ENCODE measurements around the gene TMEM225.
"Not testable (repeated sequence)": the region's sequence is repeated elsewhere in the genome, so short reads cannot be mapped to it uniquely, and the experiment has no call there.

The TMEM225 gene, protein sequence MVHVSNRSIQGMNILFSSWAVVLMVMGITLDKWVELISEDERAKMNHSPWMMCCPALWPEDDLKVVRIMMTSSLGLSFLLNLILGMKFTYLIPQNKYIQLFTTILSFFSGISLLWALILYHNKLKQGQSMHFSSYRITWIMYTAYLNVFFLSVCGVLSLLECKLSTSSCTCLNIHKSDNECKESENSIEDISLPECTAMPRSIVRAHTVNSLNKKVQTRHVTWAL

DNA sequence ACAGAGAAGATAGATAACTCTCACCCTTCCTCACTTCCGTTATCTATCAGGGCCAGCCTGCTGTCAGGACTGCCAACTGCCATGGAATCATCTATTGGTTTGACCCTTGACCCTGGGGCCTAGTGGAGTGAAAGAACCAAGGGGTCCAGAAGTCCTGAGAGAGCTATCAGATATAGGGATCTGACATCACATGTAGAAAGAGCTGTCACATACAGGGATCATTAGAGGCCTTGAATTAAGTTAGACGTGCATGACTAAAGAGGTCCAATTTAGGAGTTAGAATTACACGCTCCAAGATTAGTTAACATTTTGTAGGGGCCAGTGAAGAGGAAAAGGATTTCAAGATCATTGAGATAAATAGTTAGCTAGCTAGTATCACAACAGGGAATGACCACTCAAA lies at the start of gene TMEM225:
TMEM225 (minus strand) TSS at position 101 of the 400 bp plus-strand sequence. CDS start 245 bp downstream, outside the sequence.
- DNase-seq: no peak

DNA sequence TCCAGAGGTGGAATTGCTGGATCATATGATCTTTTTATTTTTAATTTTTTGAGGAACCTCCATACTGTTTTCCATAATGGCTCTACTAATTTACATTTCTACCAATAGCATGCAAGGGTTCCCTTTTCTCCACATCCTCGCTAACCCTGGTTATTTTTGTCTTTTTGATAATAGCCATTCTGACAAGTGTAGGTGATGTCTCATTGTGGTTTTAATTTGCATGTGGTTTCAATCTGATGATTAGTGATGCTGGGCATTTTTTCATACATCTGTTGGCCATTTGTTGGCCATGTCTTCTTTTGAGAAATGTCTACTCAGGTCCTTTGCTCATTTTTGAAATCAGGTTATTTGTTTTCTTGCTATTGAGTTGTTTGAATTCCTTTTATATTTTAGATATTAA lies 38.6 kb upstream of the TMEM225 start:
- no peak for DNase-seq

DNA sequence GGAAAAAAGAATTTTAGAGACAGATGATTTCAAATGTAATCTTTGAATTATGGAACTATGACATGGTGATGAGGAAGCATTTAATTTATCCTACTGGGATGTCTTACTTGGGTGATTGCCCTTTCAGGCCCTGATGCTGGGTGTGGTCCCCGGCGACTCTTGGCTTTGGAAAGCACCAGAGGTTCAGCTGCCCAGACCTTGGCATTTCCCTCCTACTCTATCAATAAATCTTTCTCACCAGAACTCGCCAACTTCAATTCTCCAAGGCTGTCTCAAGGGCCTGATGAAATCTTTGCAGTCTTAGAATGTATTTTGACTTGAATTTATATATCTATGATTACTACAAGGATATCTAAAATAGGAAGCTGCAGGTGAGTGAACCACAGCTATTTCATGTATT lies 35.5 kb upstream of the TMEM225 start:
- DNase-seq: no peak

- no peak for DNase-seq
Measured at GRCh38 chr11:123905826-123906225, 20.4 kb upstream of the TMEM225 start.

DNA sequence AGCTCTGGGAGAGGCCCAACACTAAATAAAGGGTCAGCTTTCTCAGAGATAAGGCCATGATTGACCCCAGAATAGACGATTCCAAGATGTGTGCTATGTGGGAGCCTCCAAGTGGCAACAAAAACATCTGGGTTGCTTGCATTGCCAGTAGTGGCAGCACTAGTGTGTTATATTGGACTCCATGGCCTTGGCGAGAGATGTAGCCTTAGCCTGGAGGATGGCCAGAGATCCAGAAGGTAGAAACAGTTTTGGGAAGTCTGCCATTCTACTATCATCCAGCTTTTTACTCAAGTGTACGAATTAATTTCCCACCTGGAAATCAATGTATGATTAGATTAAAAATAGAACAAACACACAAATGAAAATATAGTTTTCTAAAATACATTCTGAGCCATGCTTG lies 19.5 kb upstream of the TMEM225 start:
- DNase-seq: no peak

- DNase-seq: no peak
Measured at GRCh38 chr11:123903932-123904331, 18.5 kb upstream of the TMEM225 start.

GRCh38 chr11:123901867-123902266 lies 16.4 kb upstream of the TMEM225 start, which contains the start of gene OR8D4:
Gene OR8D4, plus strand, starts transcription at chr11:123902167. Its CDS starts 4,265 bp downstream, at chr11:123906432.
- no peak for DNase-seq

DNA sequence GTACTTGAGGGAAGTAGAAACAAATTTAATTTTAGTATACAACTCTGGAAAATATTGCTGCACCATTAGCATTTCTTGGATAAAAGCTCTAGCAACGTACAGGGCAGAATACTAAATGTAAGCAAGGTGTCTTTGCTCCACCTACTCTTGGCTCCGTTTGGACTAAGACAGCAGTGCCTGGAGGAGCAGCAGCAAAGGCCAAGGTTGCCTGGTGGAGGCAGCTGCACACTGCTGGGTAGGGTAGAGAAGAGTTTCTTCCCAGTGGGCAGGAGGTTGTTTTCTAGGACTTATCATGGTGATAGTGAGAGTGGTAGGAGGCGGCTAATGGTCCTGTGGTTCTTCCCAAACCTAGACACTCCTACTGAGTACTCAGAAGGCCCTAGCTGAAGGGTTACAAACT lies 14.3 kb upstream of the TMEM225 start:
- DNase-seq: no peak

DNA sequence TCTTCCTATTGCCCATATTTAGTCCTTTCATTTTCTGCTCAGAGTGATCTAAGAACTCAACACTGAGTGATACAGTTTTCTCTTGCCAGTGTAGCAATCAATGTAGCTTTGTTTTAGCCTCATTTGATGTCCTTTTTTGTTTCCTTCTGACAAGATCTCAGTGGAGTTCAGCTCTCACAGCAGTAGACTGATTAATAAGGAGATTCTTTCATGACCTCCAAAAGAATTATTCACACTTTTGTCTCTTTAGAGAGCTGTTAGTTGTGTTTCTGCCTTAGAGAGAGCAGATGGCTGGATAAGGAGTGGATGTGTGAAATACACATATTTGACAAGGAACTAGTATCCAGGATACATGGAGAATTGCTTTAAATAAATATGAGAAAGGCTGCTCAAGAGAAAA lies 6.6 kb upstream of the TMEM225 start:
- DNase-seq: no peak

DNA sequence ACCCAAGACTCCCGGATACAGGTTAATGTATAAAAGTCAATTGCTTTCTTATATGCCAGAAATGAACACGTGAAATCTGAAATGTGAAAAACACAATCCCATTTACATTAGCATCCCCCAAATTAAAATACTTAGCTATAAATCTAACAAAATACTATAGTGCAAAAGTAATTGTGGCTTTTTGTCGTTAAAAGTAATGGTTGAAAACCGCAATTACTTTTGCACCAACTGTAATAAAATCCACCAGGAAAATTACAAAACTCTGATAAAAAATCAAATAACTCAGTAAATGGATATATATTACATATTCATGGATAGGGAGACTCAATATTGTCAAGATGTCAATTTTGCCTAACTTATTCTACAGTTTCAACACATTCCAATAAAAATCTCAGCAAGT lies 4.6 kb downstream of the TMEM225 start:
- DNase-seq: no peak

DNA sequence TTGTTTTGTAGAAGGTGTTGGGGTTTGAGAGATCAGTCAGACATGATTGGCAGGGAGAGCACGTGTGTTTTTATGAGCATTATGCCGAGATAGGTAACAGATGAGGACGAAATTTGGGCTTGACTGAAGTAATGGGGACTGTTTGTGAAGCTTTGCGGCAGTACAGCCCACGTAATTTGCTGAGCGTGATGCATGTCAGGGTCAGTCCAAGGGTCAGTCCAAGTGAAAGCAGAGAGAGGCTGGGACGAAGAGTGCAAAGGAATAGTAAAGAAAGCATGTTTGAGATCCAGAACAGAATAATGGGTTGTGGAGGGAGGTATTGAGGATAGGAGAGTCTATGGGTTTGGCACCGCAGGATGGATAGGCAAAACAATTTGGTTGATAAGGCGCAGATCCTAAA lies 17.7 kb downstream of the TMEM225 start:
- not testable (repeated sequence) for DNase-seq

- DNase-seq: not testable (repeated sequence)
Measured at GRCh38 chr11:123865293-123865692, 20.2 kb downstream of the TMEM225 start.

GRCh38 chr11:123859731-123860130 lies 25.7 kb downstream of the TMEM225 start:
- no peak for DNase-seq

DNA sequence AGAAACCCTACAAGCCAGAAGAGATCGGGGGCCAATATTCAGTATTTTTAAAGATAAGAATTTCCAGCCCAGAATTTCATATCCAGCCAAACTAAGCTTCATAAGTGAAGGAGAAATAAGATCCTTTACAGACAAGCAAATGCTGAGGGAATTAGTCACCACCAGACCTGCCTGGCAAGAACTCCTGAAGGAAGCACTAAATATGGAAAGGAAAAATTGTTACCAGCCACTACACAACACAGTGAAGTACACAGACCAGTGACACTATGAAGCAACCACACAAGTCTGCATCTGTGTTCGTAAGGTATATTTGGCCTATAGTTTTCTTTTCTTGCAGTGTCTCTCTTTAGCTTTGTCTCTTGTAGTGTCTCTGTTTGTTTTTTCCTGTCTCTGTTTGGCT lies 29.0 kb downstream of the TMEM225 start:
- no peak for DNase-seq

- no peak for DNase-seq
Measured at GRCh38 chr11:123853038-123853437, 32.4 kb downstream of the TMEM225 start.

DNA sequence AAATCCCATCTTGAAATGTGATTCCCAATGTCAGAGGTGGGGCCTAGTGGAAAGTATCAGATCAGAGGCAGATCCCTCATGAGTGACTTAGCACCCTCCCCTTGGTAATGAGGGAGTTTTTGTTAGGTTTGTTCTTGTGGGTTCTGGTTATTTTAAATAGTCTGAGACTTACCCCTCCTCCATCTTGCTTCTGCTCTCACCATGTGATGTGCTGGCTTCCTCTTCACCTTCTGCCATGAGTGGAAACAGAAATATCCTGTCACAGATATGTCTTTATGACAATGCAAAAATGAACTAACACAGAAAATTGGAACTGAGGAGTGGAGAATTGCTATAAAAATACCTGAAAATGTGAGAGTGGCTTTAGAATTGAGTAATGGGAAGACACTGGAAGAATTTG lies 33.1 kb downstream of the TMEM225 start:
- no peak for DNase-seq

DNA sequence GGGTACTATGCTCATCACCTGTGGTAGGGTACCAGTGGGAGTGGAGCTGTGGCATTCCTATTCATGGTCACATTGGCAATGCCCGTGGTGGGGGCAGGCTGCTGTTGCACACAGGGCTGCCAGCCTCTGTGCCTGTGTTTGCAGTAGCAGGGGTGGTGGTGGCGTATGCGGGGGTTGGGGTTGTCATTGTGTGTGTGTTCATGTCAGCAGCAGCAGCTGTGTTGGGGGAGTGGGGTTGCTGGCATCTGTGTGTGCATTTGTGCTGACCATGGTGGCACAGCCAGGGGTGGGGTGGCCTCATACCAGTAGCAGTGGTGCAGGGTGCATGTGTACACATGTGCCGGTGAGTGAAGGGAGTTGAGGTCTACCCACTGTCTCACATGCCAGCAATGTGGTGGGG lies 34.4 kb downstream of the TMEM225 start:
- no peak for DNase-seq

- DNase-seq: no peak
Measured at GRCh38 chr11:123841174-123841573, 44.3 kb downstream of the TMEM225 start.

DNA sequence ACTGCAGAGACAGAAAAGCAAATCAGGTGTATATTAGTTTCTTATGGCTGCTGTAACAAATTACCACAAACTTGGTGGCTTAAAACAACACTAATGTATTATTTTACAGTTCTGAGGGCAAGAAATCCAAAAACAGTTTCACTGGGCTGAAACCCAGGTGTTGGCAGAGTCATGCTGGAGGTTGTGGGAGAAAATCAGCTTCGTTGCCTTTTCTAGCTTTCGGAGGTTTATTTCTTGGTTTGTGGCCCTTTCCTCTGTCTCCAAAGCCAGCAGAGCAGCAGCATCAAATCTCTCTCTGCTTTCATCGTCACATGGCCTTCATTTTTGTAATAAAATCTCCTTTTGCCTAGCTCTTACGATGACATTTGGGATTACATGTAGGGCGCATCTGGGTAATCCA lies 46.3 kb downstream of the TMEM225 start:
- DNase-seq: no peak

DNA sequence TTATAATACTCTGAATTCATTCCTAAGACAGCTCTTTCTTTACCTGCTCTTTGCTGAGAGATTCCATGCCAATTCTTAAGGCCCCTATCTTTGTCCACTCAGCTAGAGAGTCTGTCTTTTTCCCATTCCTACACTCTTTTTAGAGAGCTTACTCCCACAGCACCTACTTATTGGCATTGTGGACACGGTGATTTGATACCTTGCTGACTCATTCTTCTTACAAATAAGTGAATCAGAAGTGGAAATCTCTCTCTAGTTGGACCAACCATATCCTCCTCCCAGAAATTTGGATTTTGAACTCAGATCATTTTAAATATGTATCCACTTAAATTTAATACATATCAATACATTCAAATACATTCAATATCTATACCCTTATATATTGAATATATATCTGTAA lies 46.8 kb downstream of the TMEM225 start:
- no peak for DNase-seq

DNA sequence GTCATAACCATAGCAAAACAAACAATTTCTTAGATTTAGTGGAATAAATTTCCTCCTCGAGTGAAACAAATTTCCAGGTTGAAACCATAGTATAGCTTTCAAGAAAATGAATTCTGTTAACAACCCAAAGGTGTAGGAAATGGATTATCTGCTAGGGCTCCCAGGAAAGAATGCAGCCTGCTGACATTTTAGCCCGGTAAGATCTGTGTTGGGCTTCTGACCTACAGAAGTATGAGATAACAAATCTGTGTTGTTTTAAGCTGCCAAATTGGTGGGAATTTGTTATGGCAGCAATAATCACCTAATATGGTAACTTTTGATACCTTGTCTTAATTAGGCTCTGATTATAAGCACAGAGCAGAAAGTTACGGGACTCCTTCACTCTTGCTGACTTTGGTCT lies 47.3 kb downstream of the TMEM225 start:
- no peak for DNase-seq

DNA sequence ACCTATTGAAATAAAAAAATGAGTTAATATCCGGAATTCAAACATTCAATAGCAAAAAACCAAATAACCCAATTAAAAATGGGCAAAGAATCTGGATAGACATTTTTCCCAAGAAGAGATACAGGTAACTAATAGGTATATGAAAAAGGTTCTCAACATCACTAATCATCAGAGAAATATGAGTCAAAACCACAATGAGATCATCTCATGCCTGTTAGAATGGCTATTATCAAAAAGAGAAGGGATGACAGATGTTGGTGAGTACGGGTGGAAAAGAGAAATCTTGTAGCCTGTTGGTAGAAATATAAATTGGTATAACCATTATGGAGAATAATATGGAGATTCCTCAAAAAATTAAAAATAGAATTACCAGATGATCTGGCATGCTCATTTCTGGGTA lies 52.4 kb downstream of the TMEM225 start:
- DNase-seq: no peak
